Measurements from ENCODE around the gene LY86. TPM values are rescaled to one million over a fixed set of nuclear protein-coding genes. Genes with fewer than 3 reads are reported as not detected.

Gene LY86
- total and polyA plus RNA-seq, 2 experiments from 2014 or later, result not detected

DNA sequence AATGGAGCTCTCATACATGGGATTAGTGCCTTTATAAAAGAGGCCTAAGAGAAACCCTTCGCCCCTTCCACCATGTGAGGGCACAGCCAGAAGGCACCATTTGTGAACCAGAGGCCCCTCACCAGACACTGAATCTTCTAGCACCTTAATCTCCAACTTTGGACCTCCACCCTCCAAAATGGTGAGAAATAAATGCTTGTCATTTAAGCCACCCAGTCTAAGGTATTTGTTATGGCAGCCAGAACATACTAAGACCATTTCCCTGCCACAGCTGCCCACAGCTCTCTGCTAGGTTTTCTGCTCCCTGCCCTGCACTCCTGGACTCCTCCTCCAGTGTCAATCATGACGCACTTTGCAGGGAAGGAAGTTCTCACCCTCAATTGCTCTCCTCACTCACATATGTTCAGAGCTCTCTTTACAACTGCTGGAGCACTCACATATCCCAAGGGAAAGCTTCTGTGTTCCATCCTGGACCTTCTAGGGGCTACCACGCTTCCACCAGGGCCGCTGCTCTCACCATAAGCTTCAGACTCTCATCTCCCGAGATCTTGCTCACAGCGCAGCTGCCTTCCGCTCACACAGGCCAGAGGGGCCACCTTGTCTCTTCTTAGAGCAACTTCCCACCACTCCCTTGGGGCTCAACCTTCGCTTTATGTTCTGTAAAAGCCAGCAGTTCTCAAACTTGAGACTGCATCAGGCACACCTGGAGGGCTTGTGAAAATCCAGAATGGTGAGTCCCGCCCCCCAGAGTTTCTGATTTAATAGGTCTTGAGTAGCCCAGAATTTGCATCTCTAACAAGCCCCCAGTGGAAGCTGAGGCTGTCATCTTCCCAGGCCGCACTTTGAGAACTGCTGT is 1.6 kb upstream of the LY86 start:
- Histone ChIP-seq H3K4me1 (ENCODE audit: low read depth) (no peaks in the 10 kb centered on the region), H3K27me3 (no peaks in the 10 kb centered on the region), H3K4me3 (no peak overlapping the region), H3K9me3 (ENCODE audit: low read depth) (no peaks in the 10 kb centered on the region), H3K27ac (no peak overlapping the region), H3K36me3 (no peaks in the 10 kb centered on the region)
- DNase-seq (ENCODE audit: low read depth in 1 of 2, low spot score in 1 of 2), result no peak
- TF ChIP-seq, protein P1, sequence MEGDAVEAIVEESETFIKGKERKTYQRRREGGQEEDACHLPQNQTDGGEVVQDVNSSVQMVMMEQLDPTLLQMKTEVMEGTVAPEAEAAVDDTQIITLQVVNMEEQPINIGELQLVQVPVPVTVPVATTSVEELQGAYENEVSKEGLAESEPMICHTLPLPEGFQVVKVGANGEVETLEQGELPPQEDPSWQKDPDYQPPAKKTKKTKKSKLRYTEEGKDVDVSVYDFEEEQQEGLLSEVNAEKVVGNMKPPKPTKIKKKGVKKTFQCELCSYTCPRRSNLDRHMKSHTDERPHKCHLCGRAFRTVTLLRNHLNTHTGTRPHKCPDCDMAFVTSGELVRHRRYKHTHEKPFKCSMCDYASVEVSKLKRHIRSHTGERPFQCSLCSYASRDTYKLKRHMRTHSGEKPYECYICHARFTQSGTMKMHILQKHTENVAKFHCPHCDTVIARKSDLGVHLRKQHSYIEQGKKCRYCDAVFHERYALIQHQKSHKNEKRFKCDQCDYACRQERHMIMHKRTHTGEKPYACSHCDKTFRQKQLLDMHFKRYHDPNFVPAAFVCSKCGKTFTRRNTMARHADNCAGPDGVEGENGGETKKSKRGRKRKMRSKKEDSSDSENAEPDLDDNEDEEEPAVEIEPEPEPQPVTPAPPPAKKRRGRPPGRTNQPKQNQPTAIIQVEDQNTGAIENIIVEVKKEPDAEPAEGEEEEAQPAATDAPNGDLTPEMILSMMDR (IDR thresholded peaks at IDR 0.05; ENCODE audit: low read depth, low read length), result no peak

DNA sequence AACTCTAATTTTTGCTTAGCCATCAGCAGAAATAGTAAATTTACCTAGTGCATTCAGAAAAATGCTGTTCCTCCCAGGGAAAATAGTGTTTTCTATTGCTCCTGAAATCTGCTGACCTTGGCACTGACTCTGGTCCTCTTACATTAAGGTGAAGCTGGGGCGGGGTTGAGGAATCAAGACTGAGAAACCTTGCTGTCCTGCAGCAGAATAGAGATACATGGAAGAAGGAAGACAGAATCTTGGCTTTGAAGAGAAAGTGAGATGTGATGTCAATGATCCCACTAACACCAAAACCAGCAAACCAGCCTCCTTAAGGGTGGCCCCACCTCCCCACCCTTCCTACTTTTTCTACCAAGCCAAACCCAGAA is 840 bp upstream of the LY86 start:
- TF ChIP-seq, protein P1 (IDR thresholded peaks at IDR 0.05; ENCODE audit: low read depth, low read length), result no peak
- no peak for DNase-seq (ENCODE audit: low read depth in 1 of 2, low spot score in 1 of 2)
- H3K4me3 ChIP-seq, result no peak overlapping the region

DNA sequence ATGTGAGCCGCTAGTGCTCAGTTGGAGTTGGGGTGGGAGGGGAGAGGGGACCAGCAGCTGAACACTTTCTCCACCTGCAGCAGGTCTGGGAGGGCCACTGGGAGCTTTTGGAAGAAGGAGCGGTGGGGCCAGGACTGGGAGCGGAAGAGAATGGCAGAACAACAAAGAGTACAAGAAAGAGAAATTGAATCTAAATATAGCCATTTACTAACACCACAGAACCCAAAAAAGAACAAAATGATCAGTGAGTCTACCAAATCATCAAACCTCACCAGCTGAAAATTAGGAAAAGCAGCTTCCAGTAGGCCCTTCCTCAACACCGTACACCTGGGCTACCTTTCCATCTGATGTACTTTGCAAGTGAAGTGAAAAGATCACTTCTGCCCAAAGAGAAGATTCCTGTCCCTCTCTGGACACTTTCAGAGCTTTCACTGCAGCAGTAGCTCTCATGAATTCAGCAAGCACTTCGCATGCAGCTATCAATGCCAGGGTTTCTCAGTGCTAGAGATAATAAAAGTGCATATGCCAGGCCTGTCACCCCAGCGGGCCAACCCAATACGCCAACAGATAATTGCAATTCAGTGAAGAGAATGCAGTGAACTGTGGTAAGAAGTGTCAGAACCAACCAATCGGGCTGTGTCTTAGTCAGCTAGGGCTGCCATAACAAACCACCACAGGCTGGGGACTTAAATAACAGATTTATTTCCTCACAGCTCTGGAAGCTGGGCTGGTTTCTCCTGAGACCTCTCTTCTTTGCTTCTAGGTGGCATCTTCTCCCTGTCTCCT is 597 bp downstream of the LY86 start:
- Histone ChIP-seq H3K4me1 (ENCODE audit: low read depth) (no peaks in the 10 kb centered on the region), H3K27ac (no peak overlapping the region), H3K36me3 (no peaks in the 10 kb centered on the region), H3K4me3 (no peak overlapping the region), H3K9me3 (ENCODE audit: low read depth) (no peaks in the 10 kb centered on the region), H3K27me3 (no peaks in the 10 kb centered on the region)
- DNase-seq (ENCODE audit: low read depth in 1 of 2, low spot score in 1 of 2), result no peak
- TF ChIP-seq, protein P1 (IDR thresholded peaks at IDR 0.05; ENCODE audit: low read depth, low read length), result no peak

More for the DNA sequence above, 840 bp upstream of the LY86 start:
- Histone ChIP-seq H3K4me1 (ENCODE audit: low read depth) (no peaks in the 10 kb centered on the region), H3K9me3 (ENCODE audit: low read depth) (no peaks in the 10 kb centered on the region), H3K36me3 (no peaks in the 10 kb centered on the region), H3K27ac (no peak overlapping the region), H3K27me3 (no peaks in the 10 kb centered on the region)

DNA sequence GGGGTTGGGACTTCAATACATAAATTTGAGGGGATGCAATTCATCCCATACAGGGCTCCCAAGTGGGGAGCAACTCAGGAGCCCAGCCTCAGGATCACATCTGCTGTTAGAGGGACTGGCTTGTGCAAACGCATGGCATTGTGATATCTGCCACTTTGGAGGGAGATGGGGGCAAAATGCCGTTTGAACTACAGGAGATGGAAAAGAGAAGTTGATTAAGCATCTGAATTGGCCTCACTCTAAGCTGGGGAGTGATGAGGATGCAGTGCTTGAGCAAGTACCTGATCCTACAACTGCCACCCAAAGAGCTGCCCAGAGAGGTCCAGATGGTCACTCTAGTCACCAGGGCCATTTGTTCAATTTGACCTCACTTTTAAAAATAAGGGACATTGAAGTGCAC is 2.0 kb downstream of the LY86 start:
- Histone ChIP-seq H3K36me3 (no peaks in the 10 kb centered on the region), H3K9me3 (ENCODE audit: low read depth) (no peaks in the 10 kb centered on the region), H3K4me1 (ENCODE audit: low read depth) (no peaks in the 10 kb centered on the region), H3K4me3 (no peak overlapping the region), H3K27ac (no peak overlapping the region), H3K27me3 (no peaks in the 10 kb centered on the region)
- TF ChIP-seq, protein P1 (IDR thresholded peaks at IDR 0.05; ENCODE audit: low read depth, low read length), result no peak
- no peak for DNase-seq (ENCODE audit: low read depth in 1 of 2, low spot score in 1 of 2)

DNA sequence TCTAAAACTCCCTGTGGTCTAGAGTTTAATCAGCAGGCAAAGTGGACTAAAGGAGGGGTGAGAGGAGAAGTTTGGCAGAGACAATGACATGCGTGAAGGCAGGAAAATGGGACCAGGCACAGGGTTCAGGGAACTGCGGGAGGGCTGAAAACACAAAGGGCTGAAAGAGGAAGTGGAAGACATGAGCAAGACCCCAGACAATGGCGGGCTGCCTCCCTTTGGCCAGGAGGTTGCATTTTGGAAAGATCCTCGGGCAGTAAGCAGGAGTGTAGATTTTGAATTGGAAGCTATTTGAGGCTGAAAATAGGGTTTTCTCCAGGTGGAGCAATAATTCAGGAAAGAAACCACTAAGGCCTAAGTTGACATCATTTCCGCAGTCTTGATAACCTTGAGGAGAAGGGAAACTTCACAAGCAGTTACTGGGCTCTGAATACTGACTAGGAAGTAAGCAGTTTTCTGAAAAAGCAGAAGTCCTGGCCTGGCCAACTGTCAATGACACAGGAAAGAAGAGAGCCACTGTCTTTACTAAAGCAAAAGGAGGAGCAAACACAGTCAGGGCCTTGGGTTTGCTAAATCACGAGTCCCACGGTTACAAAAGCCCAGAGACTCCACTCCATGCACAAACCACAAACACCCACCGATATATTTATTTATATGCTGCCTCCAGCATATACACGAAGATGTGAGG is 3.4 kb downstream of the LY86 start:
- TF ChIP-seq, protein P1 (IDR thresholded peaks at IDR 0.05; ENCODE audit: low read depth, low read length), result no peak
- no peaks in the 10 kb centered on the region for H3K9me3 ChIP-seq (ENCODE audit: low read depth)
- no peak for DNase-seq (ENCODE audit: low read depth in 1 of 2, low spot score in 1 of 2)
- H3K27ac ChIP-seq, result no peak overlapping the region
- no peaks in the 10 kb centered on the region for H3K4me1 ChIP-seq (ENCODE audit: low read depth)
- H3K27me3 ChIP-seq, result no peaks in the 10 kb centered on the region
- H3K36me3 ChIP-seq, result no peaks in the 10 kb centered on the region
- H3K4me3 ChIP-seq, result no peak overlapping the region
